ENCODE measurements around the gene FABP6. TPM values are rescaled to one million over a fixed set of nuclear protein-coding genes. Genes with fewer than 3 reads are reported as not detected.
A peak's percentile ranks its signal among the peaks of the same experiment; 100 is the strongest.
"Not testable (repeated sequence)": the region's sequence is repeated elsewhere in the genome, so short reads cannot be mapped to it uniquely, and the experiment has no call there.

Gene FABP6
- total RNA-seq, 1 donor from 2014 or later = not detected

DNA sequence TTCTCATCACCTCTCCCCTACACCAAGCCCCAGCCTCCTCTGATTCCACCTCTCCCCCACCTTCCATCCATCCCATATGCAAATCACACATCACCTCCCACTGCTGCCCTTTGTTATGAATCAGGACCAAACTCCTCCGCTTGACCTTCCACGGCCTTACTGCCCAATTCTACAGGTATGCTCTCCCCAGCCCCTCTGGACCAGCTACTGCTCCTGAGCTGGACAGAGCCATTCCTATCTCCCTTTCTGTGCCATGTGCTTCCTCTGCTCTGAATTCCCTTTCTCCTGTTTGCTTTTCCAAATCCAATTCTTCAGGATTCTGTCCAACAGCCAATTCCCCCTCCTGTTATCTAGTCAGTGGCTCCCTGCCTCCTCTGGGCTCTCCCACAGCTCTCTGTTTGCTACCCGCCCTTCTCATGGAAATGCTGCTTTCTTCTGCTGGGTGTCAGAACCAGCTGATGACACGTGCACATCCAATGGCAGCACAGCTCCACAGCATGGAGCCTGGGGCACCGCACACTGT is 8.3 kb downstream of the FABP6 start:
- DNase-seq (ENCODE audit: low read depth) = no peak
- no peaks in the 10 kb centered on the region for H3K36me3 ChIP-seq (ENCODE audit: control insufficient read depth, insufficient read depth, low read length)
- TF ChIP-seq CTCF (IDR thresholded peaks at IDR 0.05; ENCODE audit: insufficient read depth, low read length, severe bottlenecking) = no peak
- H3K4me3 ChIP-seq (ENCODE audit: low read depth, low read length) = no peak overlapping the region
- FAIRE-seq = no peak
- H3K27me3 ChIP-seq (ENCODE audit: control insufficient read depth, insufficient read depth, low read length) = no peaks in the 10 kb centered on the region

GRCh38 chr5:160240350-160240749 is 11.0 kb downstream of the FABP6 start:
- no peaks in the 10 kb centered on the region for H3K36me3 ChIP-seq (ENCODE audit: control insufficient read depth, insufficient read depth, low read length)
- no peak for FAIRE-seq
- TF ChIP-seq CTCF (IDR thresholded peaks at IDR 0.05; ENCODE audit: insufficient read depth, low read length, severe bottlenecking) = no peak
- DNase-seq (ENCODE audit: low read depth) = no peak
- no peak overlapping the region for H3K4me3 ChIP-seq (ENCODE audit: low read depth, low read length)
- no peaks in the 10 kb centered on the region for H3K27me3 ChIP-seq (ENCODE audit: control insufficient read depth, insufficient read depth, low read length)

- Histone ChIP-seq H3K36me3 (ENCODE audit: control insufficient read depth, insufficient read depth, low read length) (no peaks in the 10 kb centered on the region), H3K27me3 (ENCODE audit: control insufficient read depth, insufficient read depth, low read length) (no peaks in the 10 kb centered on the region), H3K4me3 (ENCODE audit: low read depth, low read length) (no peak overlapping the region)
- DNase-seq (ENCODE audit: low read depth) (peak; percentile 29), FAIRE-seq (no peak)
- TF ChIP-seq CTCF (IDR thresholded peaks at IDR 0.05; ENCODE audit: insufficient read depth, low read length, severe bottlenecking) = no peak
Measured at GRCh38 chr5:160242145-160242544, 12.8 kb downstream of the FABP6 start.

DNA sequence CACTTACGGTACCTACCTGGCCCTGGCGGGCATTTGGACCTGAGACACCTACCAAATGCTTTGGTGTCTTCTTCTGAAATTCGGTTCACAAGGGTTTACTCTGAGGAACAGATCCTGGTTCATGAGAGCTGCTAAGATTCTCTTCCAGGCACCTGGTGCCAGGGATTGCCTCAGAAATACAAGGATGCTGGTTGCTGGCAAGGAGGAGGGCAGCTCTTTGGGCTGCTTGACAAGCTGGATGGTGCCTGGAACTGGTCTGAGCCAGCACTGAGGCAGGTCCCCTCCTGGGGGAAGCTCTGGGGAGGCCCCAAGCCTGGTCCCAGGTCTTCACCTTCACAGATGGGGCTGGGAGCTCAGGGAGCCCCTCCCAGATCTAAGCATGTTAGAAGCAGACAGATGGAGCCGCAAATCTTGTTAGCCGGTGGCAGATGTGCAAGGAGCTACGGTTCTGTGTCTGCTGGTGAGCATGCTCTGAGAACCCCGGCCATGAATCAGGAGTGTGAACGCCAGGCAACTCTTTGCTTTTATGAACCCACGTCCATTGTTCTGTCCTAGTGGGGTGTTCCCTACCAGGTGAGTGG is 16.3 kb downstream of the FABP6 start:
- no peaks in the 10 kb centered on the region for H3K36me3 ChIP-seq (ENCODE audit: control insufficient read depth, insufficient read depth, low read length)
- no peak for FAIRE-seq
- TF ChIP-seq CTCF (IDR thresholded peaks at IDR 0.05; ENCODE audit: insufficient read depth, low read length, severe bottlenecking) = no peak
- H3K27me3 ChIP-seq (ENCODE audit: control insufficient read depth, insufficient read depth, low read length) = no peaks in the 10 kb centered on the region
- no peak overlapping the region for H3K4me3 ChIP-seq (ENCODE audit: low read depth, low read length)
- DNase-seq (ENCODE audit: low read depth) = no peak

DNA sequence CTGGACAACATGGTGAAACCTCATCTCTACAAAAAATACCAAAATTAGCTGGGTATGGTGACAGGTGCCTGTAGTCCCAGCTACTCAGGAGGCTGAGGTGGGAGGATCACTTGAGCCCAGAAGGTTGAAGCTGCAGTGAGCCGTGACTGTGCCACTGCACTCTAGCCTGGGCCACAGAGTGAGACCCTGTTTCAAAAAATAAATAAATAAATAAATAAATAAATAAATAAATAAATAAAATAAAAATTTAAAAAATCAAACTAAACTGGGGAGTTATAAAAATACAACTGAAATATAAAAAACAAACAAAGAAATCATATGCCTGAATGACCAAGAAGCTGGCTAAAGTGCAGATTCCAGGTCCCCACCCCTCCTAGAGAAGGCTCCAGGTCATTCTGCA is 20.3 kb downstream of the FABP6 start:
- peaks cover 18% of the 10 kb centered on the region for H3K36me3 ChIP-seq (ENCODE audit: control insufficient read depth, insufficient read depth, low read length)
- not testable (repeated sequence) for H3K27me3 ChIP-seq (ENCODE audit: control insufficient read depth, insufficient read depth, low read length); DNase-seq (ENCODE audit: low read depth); FAIRE-seq; H3K4me3 ChIP-seq (ENCODE audit: low read depth, low read length)

GRCh38 chr5:160250226-160250625 is 20.9 kb downstream of the FABP6 start:
- H3K4me3 ChIP-seq (ENCODE audit: low read depth, low read length) = no peak overlapping the region
- peaks cover 18% of the 10 kb centered on the region for H3K36me3 ChIP-seq (ENCODE audit: control insufficient read depth, insufficient read depth, low read length)
- FAIRE-seq (no peak), DNase-seq (ENCODE audit: low read depth) (no peak)
- H3K27me3 ChIP-seq (ENCODE audit: control insufficient read depth, insufficient read depth, low read length) = no peaks in the 10 kb centered on the region
- no peak for TF ChIP-seq CTCF (IDR thresholded peaks at IDR 0.05; ENCODE audit: insufficient read depth, low read length, severe bottlenecking)
